IPS DF 6.9 (cell line): ENCODE measurements around the gene RYR1.

Source experiments
- DNase-seq: peaks from one replicate; pipeline ENCODE4 v3.0.0-alpha.2; 2013; ENCODE audit warnings: low read depth, low spot score
- H3K27ac ChIP-seq: one replicate; pipeline ENCODE4 v1.5.1; 2013; ENCODE audit warnings: low read length, control low read depth
- H3K27me3 ChIP-seq: 2 replicates; pipeline ENCODE4 v1.6.1; 2013; ENCODE audit warnings: mild to moderate bottlenecking, low read length; ENCODE audit not compliant: control insufficient read depth, insufficient read depth
- H3K36me3 ChIP-seq: 2 replicates; pipeline ENCODE4 v1.6.1; 2013; ENCODE audit warnings: low read length; ENCODE audit not compliant: control insufficient read depth, insufficient read depth
- H3K4me1 ChIP-seq: 2 replicates; pipeline ENCODE4 v1.6.1; 2013; ENCODE audit warnings: low read length; ENCODE audit not compliant: control insufficient read depth, insufficient read depth
- H3K4me3 ChIP-seq: 2 replicates; pipeline ENCODE4 v1.5.1; 2013; ENCODE audit warnings: mild to moderate bottlenecking, low read length
- H3K9me3 ChIP-seq: 2 replicates; pipeline ENCODE4 v1.6.1; 2013; ENCODE audit warnings: low read length, inconsistent platforms; ENCODE audit not compliant: control insufficient read depth, insufficient read depth
- whole genome bisulfite sequencing: extraction: QIAGEN DNeasy Blood & Tissue Kit; methylation state at CpG from one replicate; pipeline ENCODE4 v1.1.7; 2013; ENCODE audit warnings: mixed read lengths, missing lambda C conversion rate; ENCODE audit not compliant: insufficient read length, insufficient coverage; 5-methylcytosine and 5-hydroxymethylcytosine counted together

The RYR1 gene

DNA sequence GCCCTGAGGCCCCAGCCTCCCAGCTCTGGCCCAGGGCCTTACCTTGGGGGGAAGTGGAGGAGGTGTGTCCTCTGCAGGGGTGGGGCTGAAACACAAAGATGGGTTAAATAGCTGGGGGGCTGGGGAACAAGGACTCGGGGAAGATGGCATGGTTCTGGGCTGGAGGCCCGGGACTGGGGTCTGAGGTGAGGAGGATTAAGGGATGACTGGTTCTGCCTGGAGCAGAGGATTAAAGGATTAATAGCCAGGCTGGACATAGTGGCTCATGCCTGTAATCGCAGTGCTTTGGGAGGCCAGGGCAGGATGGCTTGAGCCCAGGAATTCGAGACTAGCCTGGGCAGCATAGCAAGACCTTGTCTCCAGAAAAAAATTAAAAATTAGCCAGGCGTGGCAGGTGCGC is 172.6 kb downstream of the RYR1 start:
- H3K27me3 ChIP-seq: no peaks in the 10 kb centered on the region
- no peak overlapping the region for H3K4me3 ChIP-seq
- no CpG with 5 or more reads among the region's 6 CpGs for WGBS
- H3K27ac ChIP-seq: no peak overlapping the region
- H3K9me3 ChIP-seq: no peaks in the 10 kb centered on the region
- H3K36me3 ChIP-seq: no peaks in the 10 kb centered on the region
- DNase-seq: no peak
- no peaks in the 10 kb centered on the region for H3K4me1 ChIP-seq

DNA sequence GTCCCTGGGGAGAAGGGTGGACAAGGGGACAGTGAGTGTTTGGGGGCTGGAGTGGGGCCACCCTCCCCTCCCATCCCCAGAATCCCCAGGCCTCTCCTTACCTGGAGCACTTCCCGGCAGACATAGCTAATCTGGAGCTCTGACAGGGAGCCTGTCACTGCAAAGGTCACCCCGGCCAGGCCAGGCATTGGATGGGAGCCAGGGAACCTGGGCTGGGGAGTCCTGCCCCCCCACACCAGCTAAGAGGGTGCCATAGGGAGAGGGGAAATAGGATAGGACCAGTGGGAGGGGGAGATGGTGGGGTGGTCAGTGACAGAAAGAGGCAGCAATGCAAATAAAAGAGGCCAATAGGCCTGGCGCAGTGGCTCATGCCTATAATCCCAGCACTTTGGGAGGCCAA is 180.8 kb downstream of the RYR1 start:
- WGBS: no CpG with 5 or more reads among the region's 3 CpGs
- H3K9me3 ChIP-seq: no peaks in the 10 kb centered on the region
- H3K4me1 ChIP-seq: peaks cover 2% of the 10 kb centered on the region
- no peak for DNase-seq
- no peak overlapping the region for H3K4me3 ChIP-seq
- no peaks in the 10 kb centered on the region for H3K27me3 ChIP-seq
- no peaks in the 10 kb centered on the region for H3K36me3 ChIP-seq
- no peak overlapping the region for H3K27ac ChIP-seq

DNA sequence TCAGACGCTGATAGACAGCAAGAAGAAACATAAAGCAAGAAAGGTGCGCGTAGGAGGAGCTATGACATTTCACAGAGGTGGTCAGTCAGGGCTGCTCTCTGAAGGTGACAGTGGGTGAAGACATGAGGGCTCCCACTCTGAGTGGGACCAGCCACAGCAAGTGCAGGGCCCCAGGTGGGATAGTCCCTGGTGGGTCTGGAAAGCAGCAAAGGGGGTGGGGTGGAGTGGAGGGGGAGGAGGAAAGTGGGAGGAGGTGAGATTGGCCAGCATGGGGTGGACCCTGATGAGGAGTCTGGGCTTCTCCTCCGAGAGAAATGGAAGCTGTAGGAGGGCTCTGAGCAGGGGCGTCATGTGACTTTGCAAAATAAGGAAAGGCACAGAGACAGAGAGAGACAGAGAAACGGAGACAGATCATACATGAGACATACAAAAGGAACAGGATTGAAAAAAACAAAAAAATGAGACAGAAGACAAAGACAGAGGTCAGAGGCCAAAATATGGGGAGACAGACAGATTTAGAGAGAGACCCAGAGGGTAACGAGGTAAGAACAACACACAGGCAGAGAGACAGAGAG is 181.6 kb downstream of the RYR1 start:
- Histone ChIP-seq H3K4me3 (no peak overlapping the region), H3K27me3 (no peaks in the 10 kb centered on the region), H3K36me3 (no peaks in the 10 kb centered on the region), H3K27ac (no peak overlapping the region), H3K9me3 (no peaks in the 10 kb centered on the region), H3K4me1 (peaks cover 5% of the 10 kb centered on the region)
- WGBS: no CpG with 5 or more reads among the region's 7 CpGs
- no peak for DNase-seq

DNA sequence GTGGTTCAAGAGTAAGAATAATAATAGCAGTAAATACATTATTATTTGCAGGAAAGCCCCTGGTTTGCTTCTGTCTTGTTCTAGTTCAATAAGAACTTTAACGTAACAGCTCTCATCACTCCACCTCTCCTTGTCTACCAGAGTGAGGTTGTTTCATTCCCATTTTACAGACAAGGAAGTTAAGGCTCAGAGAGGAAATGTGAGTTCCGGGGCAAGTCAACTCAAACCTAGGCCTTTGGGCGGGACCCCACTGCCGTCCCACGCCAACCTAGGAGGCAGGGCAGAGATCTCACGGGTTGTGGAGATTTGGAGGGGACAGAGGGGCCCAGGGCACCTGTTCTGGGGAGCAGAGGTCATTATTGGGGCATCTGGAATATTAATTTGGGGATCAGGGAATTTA is 182.8 kb downstream of the RYR1 start:
- no peak overlapping the region for H3K4me3 ChIP-seq
- no peaks in the 10 kb centered on the region; the same call in 1 of the 2 replicates for H3K36me3 ChIP-seq
- H3K27ac ChIP-seq: no peak overlapping the region
- peaks cover 5% of the 10 kb centered on the region for H3K4me1 ChIP-seq
- H3K9me3 ChIP-seq: no peaks in the 10 kb centered on the region
- WGBS: no CpG with 5 or more reads among the region's 6 CpGs
- H3K27me3 ChIP-seq: no peaks in the 10 kb centered on the region
- DNase-seq: no peak

DNA sequence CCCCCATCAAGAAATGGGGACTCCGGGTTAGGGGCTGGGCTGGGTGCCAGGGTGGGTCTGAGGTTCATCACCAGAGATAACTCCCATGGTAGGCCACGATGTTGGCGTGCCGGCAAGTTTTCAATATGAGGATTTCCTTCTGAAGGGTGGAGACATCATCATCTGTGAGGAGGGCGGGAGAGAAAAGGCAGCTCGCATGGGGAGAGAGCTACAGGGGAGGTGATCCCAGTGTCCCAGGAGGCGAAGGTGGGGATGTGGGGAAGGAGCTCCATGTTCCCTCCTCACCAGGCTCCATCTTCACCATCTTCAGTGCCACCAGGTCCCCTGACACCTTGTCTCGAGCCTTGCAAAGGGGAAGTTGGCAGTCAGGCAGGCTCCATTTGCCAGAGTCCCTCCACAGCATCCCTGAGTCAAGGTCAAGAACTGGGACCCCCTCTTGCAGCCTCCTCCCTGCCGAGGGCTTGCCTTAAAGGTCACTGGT is 183.8 kb downstream of the RYR1 start:
- Histone ChIP-seq H3K27ac (no peak overlapping the region), H3K9me3 (no peaks in the 10 kb centered on the region), H3K4me3 (no peak overlapping the region), H3K4me1 (peaks cover 5% of the 10 kb centered on the region), H3K36me3 (peaks cover 3% of the 10 kb centered on the region; the same call in 1 of the 2 replicates), H3K27me3 (no peaks in the 10 kb centered on the region)
- no CpG with 5 or more reads among the region's 9 CpGs for WGBS
- DNase-seq: no peak

DNA sequence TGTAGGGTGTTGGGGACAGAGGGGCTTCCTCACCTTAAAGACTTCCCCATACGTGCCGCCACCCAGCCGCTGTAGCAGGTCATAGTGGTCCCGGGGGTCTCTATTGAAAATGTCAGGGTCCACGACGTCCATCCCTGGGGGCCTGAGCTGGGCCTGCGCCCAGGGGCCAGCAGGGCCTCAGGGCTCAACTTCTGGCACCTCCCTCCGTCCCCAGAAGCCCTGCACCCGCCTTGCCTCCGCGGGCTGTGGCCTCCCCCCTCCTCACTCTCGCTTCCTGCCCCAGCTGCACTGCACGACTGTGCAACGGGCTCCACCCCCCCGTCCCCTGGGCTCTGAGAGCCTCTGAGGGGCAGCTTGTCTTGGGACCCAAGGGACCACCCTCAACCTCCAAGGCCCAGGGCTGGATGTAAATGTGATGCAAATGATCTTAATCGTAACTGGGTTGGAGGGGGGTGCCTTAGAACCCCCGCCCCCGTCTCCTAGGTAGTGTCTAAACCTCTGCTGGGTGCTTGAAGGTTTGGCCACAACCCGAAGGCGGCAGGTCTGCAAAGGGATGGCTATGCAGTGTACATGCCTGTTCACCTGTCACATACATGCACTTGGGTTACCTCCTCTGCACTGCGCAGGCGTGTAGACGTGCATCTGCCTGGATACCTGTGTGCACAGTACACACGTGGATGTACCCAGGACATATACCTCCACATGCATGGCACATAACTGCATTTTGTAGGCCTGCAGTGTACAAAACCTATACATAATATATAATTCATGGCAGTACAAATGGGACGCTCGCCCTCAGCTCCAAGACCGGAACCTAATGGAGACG is 184.5 kb downstream of the RYR1 start, which contains the start of gene MAP4K1:
TSS of gene MAP4K1 (minus strand) at position 190 of the 826 bp plus-strand sequence. CDS start at position 132, 58 bp downstream.
- Histone ChIP-seq H3K4me1 (peaks cover 5% of the 10 kb centered on the region), H3K27me3 (no peaks in the 10 kb centered on the region), H3K9me3 (no peaks in the 10 kb centered on the region), H3K36me3 (peaks cover 3% of the 10 kb centered on the region; the same call in 1 of the 2 replicates), H3K27ac (no peak within 1 kb of the TSS), H3K4me3 (peak within 1 kb of the TSS; percentile 28; the same call in 1 of the 2 replicates)
- WGBS: no CpG with 5 or more reads among the region's 28 CpGs
- DNase-seq: no peak

DNA sequence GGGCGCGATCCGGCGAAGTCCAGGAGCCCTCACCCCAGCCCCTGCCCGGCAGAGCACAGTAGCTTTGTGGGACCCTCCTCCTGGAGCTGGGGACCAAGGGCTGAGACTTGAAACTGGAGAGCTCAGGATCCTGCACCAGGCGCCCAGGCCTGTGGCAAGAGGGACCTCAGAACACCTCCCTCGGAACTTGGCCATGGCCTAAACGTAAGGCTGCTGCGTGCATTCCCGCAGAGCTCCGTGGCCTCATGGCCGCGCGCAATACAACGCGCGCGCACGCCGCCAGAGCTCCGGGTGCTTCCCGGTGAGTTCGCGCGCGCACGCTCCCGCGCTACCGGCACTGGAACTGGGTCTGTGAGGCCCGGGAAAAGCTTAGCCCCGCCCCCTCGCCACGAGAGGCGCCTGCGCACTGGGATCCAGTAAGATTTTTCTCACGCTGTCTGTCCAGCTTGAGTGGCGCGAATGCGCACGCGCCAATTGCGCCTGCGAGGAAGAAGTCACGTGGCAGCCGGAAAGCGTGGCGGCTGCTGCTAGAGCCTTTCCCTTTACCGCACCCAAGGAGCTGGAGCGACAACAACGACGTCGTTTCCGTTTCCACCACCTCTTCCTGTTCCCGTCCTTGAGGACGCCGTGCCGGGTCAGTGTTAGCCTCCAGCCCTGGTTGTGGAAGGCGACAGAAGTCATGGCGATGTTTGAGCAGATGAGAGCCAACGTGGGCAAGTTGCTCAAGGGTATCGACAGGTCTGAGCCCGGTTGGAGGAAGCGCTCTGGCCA is 185.3 kb downstream of the RYR1 start, which contains the start of gene EIF3K:
TSS of gene EIF3K (plus strand) at position 599 of the 771 bp plus-strand sequence. CDS start at position 680, 81 bp downstream.
- no CpG with 5 or more reads among the region's 64 CpGs for WGBS
- peaks cover 5% of the 10 kb centered on the region for H3K4me1 ChIP-seq

DNA sequence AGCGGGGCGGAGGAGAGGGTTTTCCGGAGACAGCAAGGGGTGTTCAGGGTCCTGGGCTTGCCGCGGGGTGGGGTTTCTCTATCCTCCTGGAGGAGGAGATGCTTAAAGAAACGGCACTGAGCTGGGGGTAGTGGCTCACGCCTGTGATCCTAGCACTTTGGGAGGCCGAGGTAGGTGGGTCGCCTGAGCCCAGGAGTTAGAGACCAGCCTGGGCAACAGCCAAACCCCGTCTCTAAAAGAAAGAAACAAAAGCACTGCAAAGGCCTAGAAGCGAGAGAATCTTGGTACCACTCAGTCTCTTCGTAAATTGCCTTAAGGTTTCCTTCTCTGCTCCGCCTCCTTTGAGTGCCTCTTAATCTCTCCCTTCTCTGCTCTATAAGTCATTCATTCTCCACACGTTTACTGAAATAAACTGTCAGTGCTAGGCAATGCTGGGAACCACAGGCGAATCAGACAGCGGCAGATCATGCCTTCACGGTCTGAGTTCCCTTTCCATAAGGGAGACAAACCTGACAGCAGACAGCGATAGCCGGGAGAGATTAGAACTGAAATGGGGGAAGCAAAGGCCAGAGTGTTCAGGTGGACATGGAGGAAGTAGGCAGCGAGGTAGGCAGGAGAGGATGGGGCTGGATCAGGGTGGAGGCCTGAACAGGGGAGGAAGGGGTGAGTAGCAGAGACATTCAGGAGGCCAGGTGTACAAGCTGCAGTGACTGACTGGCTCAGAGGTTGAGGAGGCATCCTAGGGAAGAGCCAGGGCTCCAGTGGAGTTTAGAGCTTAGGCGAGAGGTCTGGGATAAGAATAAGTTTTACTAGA is 186.1 kb downstream of the RYR1 start:
- H3K9me3 ChIP-seq: no peaks in the 10 kb centered on the region
- WGBS: no CpG with 5 or more reads among the region's 21 CpGs
- no peaks in the 10 kb centered on the region for H3K27me3 ChIP-seq
- peaks cover 5% of the 10 kb centered on the region for H3K4me1 ChIP-seq
- peak overlapping the region; percentile 77 for H3K4me3 ChIP-seq
- H3K36me3 ChIP-seq: peaks cover 10% of the 10 kb centered on the region
- H3K27ac ChIP-seq: no peak overlapping the region
- DNase-seq: no peak

More for the DNA sequence above, 185.3 kb downstream of the RYR1 start, which contains the start of gene EIF3K:
- no peak within 1 kb of the TSS for H3K27ac ChIP-seq
- H3K9me3 ChIP-seq: no peaks in the 10 kb centered on the region
- H3K27me3 ChIP-seq: no peaks in the 10 kb centered on the region
- peak within 1 kb of the TSS; percentile 77 for H3K4me3 ChIP-seq
- H3K36me3 ChIP-seq: peaks cover 4% of the 10 kb centered on the region; the same call in 1 of the 2 replicates
- DNase-seq: peak; percentile 97

DNA sequence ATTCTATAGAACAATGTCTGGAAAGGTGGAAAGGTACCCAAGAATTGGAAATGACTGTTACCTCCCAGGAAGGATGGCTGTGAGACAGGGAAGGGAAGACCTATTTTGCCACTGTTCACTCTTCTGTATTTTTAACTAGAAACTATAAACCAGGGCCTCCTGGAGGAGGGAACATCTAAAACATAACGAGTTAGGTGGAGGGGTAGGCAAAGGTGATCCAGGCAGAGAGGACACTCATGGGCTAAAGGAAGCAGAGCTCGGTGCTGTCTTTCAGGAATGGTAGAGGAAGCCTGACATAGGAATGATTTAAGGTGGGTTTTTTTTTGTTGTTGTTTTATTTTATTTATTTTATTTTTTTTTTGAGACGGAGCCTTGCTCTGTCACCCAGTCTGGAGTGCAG is 191.3 kb downstream of the RYR1 start:
- DNase-seq: no peak
- no peak overlapping the region for H3K27ac ChIP-seq
- H3K27me3 ChIP-seq: no peaks in the 10 kb centered on the region
- H3K4me1 ChIP-seq: peaks cover under 1% of the 10 kb centered on the region; the same call in 1 of the 2 replicates
- no peaks in the 10 kb centered on the region for H3K9me3 ChIP-seq
- WGBS: no CpG with 5 or more reads among the region's 3 CpGs
- H3K36me3 ChIP-seq: peaks cover 24% of the 10 kb centered on the region
- H3K4me3 ChIP-seq: no peak overlapping the region
